ENCODE data around the gene TAF12. TPM values are rescaled to one million over a fixed set of nuclear protein-coding genes. Genes with fewer than 3 reads are reported as not detected.

Gene TAF12
- total and polyA plus RNA-seq, 4 donors: 9.5 to 14.5 (median 11.9) TPM

GRCh38 chr1:28671254-28671780 lies 28.4 kb upstream of the TAF12 start:
- Histone ChIP-seq H3K4me3 (ENCODE audit: low read depth in 1 of 3, low read length in 3 of 3) (no peak overlapping the region), H3K9ac (ENCODE audit: low read depth in 1 of 2, low read length in 2 of 2) (no peak overlapping the region), H3K36me3 (ENCODE audit: control insufficient read depth in 4 of 4, insufficient read depth in 3 of 4, low read depth in 1 of 4, low read length in 3 of 4) (no peaks in the 10 kb centered on the region), H3K27me3 (ENCODE audit: control insufficient read depth in 4 of 4, insufficient read depth in 4 of 4, low read length in 3 of 4) (no peaks in the 10 kb centered on the region), H3K27ac (ENCODE audit: low read depth in 1 of 2, low read length in 2 of 2) (no peak overlapping the region), H3K4me1 (ENCODE audit: control insufficient read depth in 4 of 4, insufficient read depth in 4 of 4, low read length in 3 of 4) (peaks cover 0 to 13% (median 9%) of the 10 kb centered on the region in 4 donors), H3K9me3 (ENCODE audit: control insufficient read depth in 4 of 4, low read length in 3 of 4) (no peaks in the 10 kb centered on the region)
- TF ChIP-seq REST (IDR thresholded peaks at IDR 0.05): no peak
- TF ChIP-seq HNF4G (IDR thresholded peaks at IDR 0.05): no peak
- TF ChIP-seq YY1 (IDR thresholded peaks at IDR 0.05): no peak
- no peak for TF ChIP-seq SP1 (IDR thresholded peaks at IDR 0.05)
- TF ChIP-seq EGR1 (IDR thresholded peaks at IDR 0.05; ENCODE audit: low read depth in 2 of 2): no peak
- TF ChIP-seq CTCF (IDR thresholded peaks at IDR 0.05; ENCODE audit: low read depth, low read length, missing input control): no peak
- no peak for TF ChIP-seq ATF3 (IDR thresholded peaks at IDR 0.05)
- no peak for TF ChIP-seq FOXA2 (IDR thresholded peaks at IDR 0.05)
- TF ChIP-seq JUND (IDR thresholded peaks at IDR 0.05): no peak
- WGBS: 97% methylated on average over 20 of the region's 20 CpGs
- no peak for DNase-seq (ENCODE audit: low spot score)

GRCh38 chr1:28668956-28669723 lies 26.3 kb upstream of the TAF12 start:
- WGBS: under 1% methylated on average over 63 of the region's 63 CpGs
- H3K27me3 ChIP-seq (ENCODE audit: control insufficient read depth in 4 of 4, insufficient read depth in 4 of 4, low read length in 3 of 4): no peaks in the 10 kb centered on the region
- peak overlapping the region; percentile 88 to 95 for H3K27ac ChIP-seq (ENCODE audit: low read depth in 1 of 2, low read length in 2 of 2)
- peak overlapping the region; percentile 76 to 96 (median 96) for H3K4me3 ChIP-seq (ENCODE audit: low read depth in 1 of 3, low read length in 3 of 3)
- peak overlapping the region; percentile 96 to 97 for H3K9ac ChIP-seq (ENCODE audit: low read depth in 1 of 2, low read length in 2 of 2)
- peaks cover 0 to 13% (median 9%) of the 10 kb centered on the region in 4 donors for H3K4me1 ChIP-seq (ENCODE audit: control insufficient read depth in 4 of 4, insufficient read depth in 4 of 4, low read length in 3 of 4)
- no peaks in the 10 kb centered on the region for H3K36me3 ChIP-seq (ENCODE audit: control insufficient read depth in 4 of 4, insufficient read depth in 3 of 4, low read depth in 1 of 4, low read length in 3 of 4)
- TF ChIP-seq SP1 (IDR thresholded peaks at IDR 0.05) (no peak), CTCF (IDR thresholded peaks at IDR 0.05; ENCODE audit: low read depth, low read length, missing input control) (no peak), NR2F2 (IDR thresholded peaks at IDR 0.05) (no peak), REST (IDR thresholded peaks at IDR 0.05) (no peak), EGR1 (IDR thresholded peaks at IDR 0.05; ENCODE audit: low read depth in 2 of 2) (no peak), FOXA2 (IDR thresholded peaks at IDR 0.05) (no peak)
- H3K9me3 ChIP-seq (ENCODE audit: control insufficient read depth in 4 of 4, low read length in 3 of 4): no peaks in the 10 kb centered on the region
- peak; percentile 63 for DNase-seq (ENCODE audit: low spot score)

Measured in liver (tissue), 9 donors.